ENCODE measurements around the gene OXSM. TPM values are rescaled to one million over a fixed set of nuclear protein-coding genes. Genes with fewer than 3 reads are reported as not detected.

The OXSM gene
- total and polyA plus RNA-seq, 10 of the 15 experiments (the other 5 are each of a cell fraction or from before 2014, with no cell fraction given), result 12.9 to 37.5 (median 22.1) TPM

- ATAC-seq (no peak), DNase-seq (ENCODE audit: low read depth, low spot score) (no peak), FAIRE-seq (no peak)
- CTCF ChIA-PET, result interaction anchor here (0.7 to 3.0 kb wide), 4 partner anchors 11 to 156 kb away, joined by 3 to 11 read pairs (median 4); no protein-coding TSS in a partner anchor
- Histone ChIP-seq H3K4me1 (ENCODE audit: control insufficient read depth, insufficient read depth, low read length) (no peaks in the 10 kb centered on the region), H2AFZ (ENCODE audit: control insufficient read depth, low read depth, low read length) (no peak overlapping the region), H3K27me3 (replicated peaks in 1 of 2; ENCODE audit: control insufficient read depth in 2 of 2, insufficient read depth in 2 of 2, low read length in 1 of 2) (no peaks in the 10 kb centered on the region), H3K36me3 (ENCODE audit: control insufficient read depth in 2 of 2, insufficient read depth in 2 of 2, low read length in 1 of 2) (no peaks in the 10 kb centered on the region), H3K4me2 (ENCODE audit: control insufficient read depth, insufficient read depth) (no peak overlapping the region), H3K79me2 (ENCODE audit: control insufficient read depth, insufficient read depth, low read length) (no peaks in the 10 kb centered on the region), H3K4me3 (no peak overlapping the region), H3K27ac (ENCODE audit: control insufficient read depth, insufficient read depth) (no peak overlapping the region), H3K9me3 (replicated peaks; ENCODE audit: control insufficient read depth, insufficient read depth, low read length) (no peaks in the 10 kb centered on the region), H3K9ac (ENCODE audit: control insufficient read depth, insufficient read depth, low read length) (no peak overlapping the region), H4K20me1 (ENCODE audit: control insufficient read depth, insufficient read depth) (no peaks in the 10 kb centered on the region)
- SMC1A ChIA-PET (ENCODE audit: uncharacterized antibody, unreplicated experiment), result interaction anchor here (0.7 to 2.2 kb wide), 3 partner anchors 11 to 123 kb away, joined by 3 to 8 read pairs (median 8); partner anchors contain the start of gene OXSM
- POLR2A ChIA-PET, result no interaction called here
- no TSS peak for BruUV-seq (replicated peaks)
- in situ Hi-C loops (cut with MboI) (no loop called here), intact Hi-C loops (cut with micrococcal nuclease; ENCODE audit: unreplicated experiment) (no loop called here)
- RAD21 ChIA-PET (ENCODE audit: unreplicated experiment), result no interaction called here
- TF ChIP-seq YY1 (IDR thresholded peaks at IDR 0.05; ENCODE audit: low read depth, low read length) (no peak), CHD1 (IDR thresholded peaks at IDR 0.05; ENCODE audit: low read depth, low read length) (no peak), SREBF1 (IDR thresholded peaks at IDR 0.05; ENCODE audit: low read length) (no peak), SPI1 (IDR thresholded peaks at IDR 0.05; ENCODE audit: borderline replicate concordance, insufficient read depth, low read depth, low read length) (no peak), MTA3 (IDR thresholded peaks at IDR 0.05; ENCODE audit: borderline replicate concordance, low read length) (no peak), JUND (IDR thresholded peaks at IDR 0.05; ENCODE audit: low read depth, low read length) (no peak)
- 84% methylated on average over 2 of the region's 2 CpGs for WGBS (ENCODE audit: insufficient coverage, insufficient replicate concordance, low lambda C conversion rate, missing lambda C conversion rate)
Measured at GRCh38 chr3:25803833-25804232, 13.9 kb downstream of the OXSM start.

GRCh38 chr3:25804676-25805075 lies 14.8 kb downstream of the OXSM start:
- WGBS (ENCODE audit: insufficient coverage, insufficient replicate concordance, low lambda C conversion rate, missing lambda C conversion rate), result 0% methylated on average over 1 of the region's 1 CpG
- ChIA-PET RAD21 (ENCODE audit: unreplicated experiment) (no interaction called here), POLR2A (no interaction called here), CTCF (interaction anchor here (0.6 to 3.0 kb wide), 3 partner anchors 14 to 152 kb away, joined by 3 to 11 read pairs (median 4); no protein-coding TSS in a partner anchor), SMC1A (ENCODE audit: uncharacterized antibody, unreplicated experiment) (interaction anchor here (0.5 to 1.5 kb wide), 4 partner anchors 15 to 156 kb away, joined by 3 to 8 read pairs (median 4); partner anchors contain the start of gene OXSM)
- Histone ChIP-seq H3K4me1 (ENCODE audit: control insufficient read depth, insufficient read depth, low read length) (no peaks in the 10 kb centered on the region), H3K36me3 (ENCODE audit: control insufficient read depth in 2 of 2, insufficient read depth in 2 of 2, low read length in 1 of 2) (no peaks in the 10 kb centered on the region), H3K9ac (ENCODE audit: control insufficient read depth, insufficient read depth, low read length) (no peak overlapping the region), H4K20me1 (ENCODE audit: control insufficient read depth, insufficient read depth) (no peaks in the 10 kb centered on the region), H3K9me3 (replicated peaks; ENCODE audit: control insufficient read depth, insufficient read depth, low read length) (no peaks in the 10 kb centered on the region), H3K27me3 (replicated peaks in 1 of 2; ENCODE audit: control insufficient read depth in 2 of 2, insufficient read depth in 2 of 2, low read length in 1 of 2) (no peaks in the 10 kb centered on the region), H3K4me2 (ENCODE audit: control insufficient read depth, insufficient read depth) (no peak overlapping the region), H3K4me3 (no peak overlapping the region), H3K27ac (ENCODE audit: control insufficient read depth, insufficient read depth) (no peak overlapping the region), H2AFZ (ENCODE audit: control insufficient read depth, low read depth, low read length) (no peak overlapping the region), H3K79me2 (ENCODE audit: control insufficient read depth, insufficient read depth, low read length) (no peaks in the 10 kb centered on the region)
- BruUV-seq (replicated peaks), result no TSS peak
- in situ Hi-C loops (cut with MboI) (no loop called here), intact Hi-C loops (cut with micrococcal nuclease; ENCODE audit: unreplicated experiment) (no loop called here)
- DNase-seq (ENCODE audit: low read depth, low spot score) (no peak), FAIRE-seq (no peak), ATAC-seq (no peak)
- TF ChIP-seq, protein P1, sequence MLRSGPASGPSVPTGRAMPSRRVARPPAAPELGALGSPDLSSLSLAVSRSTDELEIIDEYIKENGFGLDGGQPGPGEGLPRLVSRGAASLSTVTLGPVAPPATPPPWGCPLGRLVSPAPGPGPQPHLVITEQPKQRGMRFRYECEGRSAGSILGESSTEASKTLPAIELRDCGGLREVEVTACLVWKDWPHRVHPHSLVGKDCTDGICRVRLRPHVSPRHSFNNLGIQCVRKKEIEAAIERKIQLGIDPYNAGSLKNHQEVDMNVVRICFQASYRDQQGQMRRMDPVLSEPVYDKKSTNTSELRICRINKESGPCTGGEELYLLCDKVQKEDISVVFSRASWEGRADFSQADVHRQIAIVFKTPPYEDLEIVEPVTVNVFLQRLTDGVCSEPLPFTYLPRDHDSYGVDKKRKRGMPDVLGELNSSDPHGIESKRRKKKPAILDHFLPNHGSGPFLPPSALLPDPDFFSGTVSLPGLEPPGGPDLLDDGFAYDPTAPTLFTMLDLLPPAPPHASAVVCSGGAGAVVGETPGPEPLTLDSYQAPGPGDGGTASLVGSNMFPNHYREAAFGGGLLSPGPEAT (IDR thresholded peaks at IDR 0.05; ENCODE audit: low read depth), result no peak
- TF ChIP-seq, protein P2, sequence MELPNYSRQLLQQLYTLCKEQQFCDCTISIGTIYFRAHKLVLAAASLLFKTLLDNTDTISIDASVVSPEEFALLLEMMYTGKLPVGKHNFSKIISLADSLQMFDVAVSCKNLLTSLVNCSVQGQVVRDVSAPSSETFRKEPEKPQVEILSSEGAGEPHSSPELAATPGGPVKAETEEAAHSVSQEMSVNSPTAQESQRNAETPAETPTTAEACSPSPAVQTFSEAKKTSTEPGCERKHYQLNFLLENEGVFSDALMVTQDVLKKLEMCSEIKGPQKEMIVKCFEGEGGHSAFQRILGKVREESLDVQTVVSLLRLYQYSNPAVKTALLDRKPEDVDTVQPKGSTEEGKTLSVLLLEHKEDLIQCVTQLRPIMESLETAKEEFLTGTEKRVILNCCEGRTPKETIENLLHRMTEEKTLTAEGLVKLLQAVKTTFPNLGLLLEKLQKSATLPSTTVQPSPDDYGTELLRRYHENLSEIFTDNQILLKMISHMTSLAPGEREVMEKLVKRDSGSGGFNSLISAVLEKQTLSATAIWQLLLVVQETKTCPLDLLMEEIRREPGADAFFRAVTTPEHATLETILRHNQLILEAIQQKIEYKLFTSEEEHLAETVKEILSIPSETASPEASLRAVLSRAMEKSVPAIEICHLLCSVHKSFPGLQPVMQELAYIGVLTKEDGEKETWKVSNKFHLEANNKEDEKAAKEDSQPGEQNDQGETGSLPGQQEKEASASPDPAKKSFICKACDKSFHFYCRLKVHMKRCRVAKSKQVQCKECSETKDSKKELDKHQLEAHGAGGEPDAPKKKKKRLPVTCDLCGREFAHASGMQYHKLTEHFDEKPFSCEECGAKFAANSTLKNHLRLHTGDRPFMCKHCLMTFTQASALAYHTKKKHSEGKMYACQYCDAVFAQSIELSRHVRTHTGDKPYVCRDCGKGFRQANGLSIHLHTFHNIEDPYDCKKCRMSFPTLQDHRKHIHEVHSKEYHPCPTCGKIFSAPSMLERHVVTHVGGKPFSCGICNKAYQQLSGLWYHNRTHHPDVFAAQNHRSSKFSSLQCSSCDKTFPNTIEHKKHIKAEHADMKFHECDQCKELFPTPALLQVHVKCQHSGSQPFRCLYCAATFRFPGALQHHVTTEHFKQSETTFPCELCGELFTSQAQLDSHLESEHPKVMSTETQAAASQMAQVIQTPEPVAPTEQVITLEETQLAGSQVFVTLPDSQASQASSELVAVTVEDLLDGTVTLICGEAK (IDR thresholded peaks at IDR 0.05; ENCODE audit: borderline replicate concordance), result no peak
